DMS53 treated with DMSO at 0.1 percent for 48 hours (cell line): ENCODE results near the gene CPNE4.
"Not testable (repeated sequence)": the region's sequence is repeated elsewhere in the genome, so short reads cannot be mapped to it uniquely, and the experiment has no call there.

Experiments used
- DNase-seq: peaks from one replicate; lab custom pipeline; 2025; ENCODE audit not compliant: unreplicated experiment; lab: John Stamatoyannopoulos, UW

The CPNE4 gene

DNA sequence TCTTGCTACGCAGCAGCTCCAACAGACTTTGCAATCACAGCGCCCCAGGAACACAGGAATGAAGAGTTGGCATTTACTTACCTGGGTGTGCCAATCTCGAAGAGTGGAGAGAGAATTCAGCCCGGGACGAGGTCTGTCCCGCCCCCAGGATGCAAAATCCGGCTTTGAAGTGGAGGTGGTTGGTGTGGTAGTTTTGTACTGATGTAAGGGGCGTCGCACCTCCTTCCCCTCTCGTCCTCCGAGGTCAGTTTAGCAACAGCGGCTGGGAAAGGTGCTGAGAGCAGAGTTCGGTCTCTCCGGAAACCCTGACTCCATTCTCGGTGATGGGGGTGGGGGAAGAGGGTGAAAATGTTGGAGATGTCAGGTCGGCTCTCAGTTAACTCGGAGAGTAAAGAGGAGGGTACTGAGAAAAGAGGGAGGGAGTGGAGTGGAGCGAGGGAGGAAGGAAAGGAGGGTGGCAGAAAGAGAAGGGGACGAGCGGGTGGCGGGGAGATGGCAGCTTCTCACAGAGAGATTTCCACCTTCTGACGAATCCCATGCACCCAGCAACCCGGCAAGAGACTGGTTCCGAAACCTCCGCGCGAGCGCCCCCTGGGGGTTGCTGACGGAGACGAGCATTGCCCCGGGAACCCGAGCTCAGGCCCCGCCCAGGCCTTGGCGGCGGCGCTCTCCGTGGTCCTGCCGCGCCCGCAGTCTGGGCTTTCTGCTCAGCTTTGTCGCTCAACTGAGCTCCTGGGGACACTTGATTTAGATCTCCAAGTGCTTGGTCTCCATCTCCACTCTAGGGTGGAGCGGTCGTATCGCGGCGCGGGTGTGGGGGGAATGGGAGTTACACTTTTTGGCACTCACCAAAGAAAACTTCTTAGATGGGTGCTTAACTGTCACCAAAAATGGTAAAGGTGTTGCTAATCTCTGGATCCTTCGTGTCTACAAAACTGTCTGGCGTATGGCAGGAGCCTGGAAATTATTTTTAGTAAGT, at the start of gene CPNE4:
TSS of gene CPNE4 (minus strand) at position 529 of the 979 bp plus-strand sequence.
- DNase-seq = peak; percentile 79

DNA sequence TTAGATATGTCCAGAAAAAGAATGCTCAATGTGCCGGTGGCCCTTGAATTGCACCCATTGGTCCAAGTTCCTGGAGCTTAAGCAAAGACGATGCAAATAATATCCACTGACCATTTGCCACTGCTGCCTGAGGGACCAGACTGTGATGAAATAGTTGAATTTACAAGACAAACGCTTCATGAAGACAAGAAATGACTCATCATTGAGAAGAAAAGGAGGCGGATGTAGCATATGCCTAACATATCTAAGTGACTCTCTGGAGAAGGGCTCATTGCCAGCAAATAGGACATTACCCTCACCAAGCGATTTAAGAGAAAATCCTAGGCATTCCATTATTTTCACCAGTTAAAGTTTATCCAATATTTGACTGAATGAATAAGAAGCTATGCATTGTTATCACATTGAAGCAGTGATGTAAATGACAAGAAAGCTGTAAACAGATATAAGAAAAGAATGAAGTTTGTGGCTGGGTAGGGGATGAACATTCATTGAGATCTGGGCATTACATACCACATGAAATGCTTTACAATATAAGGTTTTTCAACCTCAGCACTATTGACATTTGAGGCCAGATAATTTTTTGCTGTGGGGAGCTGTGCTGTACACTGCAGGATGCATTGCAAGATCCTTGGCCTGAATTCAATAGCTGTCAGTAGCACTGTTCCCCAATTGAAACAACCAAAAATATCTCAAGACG, 48.9 kb upstream of the CPNE4 start:
- peak; percentile 35 for DNase-seq

DNA sequence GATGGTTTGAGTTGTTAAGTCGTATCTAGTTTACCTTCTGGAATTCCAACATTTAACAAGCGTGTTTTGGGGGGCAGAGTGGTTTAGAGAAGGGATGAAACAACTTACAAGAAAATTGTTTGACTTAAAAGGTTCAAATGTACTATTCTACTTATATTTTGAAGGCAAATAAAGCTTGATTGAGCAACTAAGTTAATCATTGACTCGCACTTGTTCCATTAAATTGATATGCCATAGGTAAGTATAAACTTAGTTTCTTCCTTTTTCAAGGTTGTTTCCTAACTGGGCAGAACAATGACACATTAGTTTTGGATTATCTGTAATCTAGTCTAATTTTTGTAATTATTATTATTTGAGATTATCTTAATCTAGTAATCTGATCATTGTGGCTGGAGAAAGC, 48.3 kb upstream of the CPNE4 start:
- no peak for DNase-seq

DNA sequence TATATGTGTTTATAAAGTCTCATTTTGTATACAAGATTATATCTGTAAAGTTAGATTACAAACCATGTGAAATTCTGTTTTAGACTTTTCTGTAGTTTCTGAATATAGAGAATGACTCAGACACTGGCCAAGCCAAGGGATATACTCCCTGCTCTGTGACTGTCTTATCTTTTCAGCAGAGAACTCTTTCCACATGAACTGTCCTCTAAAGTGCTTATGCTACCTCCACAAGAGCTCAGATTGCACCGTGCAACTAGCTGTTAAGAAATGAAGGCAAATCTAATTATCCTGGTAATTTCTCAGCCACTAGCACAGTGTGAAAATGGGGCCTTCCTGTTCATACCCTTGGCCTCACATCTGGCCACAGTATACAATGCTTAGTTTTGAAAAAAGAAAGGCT, 44.3 kb upstream of the CPNE4 start:
- no peak for DNase-seq

DNA sequence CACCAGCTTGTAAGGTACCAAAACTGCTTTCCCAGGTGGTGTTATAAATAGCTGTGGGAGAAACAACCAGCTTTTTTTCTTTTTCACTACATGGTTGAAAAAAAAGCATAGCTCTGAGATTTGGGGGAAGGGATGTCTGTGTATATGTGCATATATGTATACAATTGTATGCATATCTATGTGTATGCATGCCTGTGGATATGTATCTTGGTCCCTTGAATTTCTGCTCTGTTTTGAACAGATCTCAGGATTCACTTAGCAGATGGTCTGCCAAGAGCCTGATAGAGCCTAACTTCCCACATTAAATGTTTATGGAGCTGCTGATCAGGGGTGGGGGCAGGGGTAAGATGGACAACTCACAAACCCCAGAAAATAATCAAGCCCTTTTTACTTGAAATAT, 39.0 kb upstream of the CPNE4 start:
- no peak for DNase-seq

DNA sequence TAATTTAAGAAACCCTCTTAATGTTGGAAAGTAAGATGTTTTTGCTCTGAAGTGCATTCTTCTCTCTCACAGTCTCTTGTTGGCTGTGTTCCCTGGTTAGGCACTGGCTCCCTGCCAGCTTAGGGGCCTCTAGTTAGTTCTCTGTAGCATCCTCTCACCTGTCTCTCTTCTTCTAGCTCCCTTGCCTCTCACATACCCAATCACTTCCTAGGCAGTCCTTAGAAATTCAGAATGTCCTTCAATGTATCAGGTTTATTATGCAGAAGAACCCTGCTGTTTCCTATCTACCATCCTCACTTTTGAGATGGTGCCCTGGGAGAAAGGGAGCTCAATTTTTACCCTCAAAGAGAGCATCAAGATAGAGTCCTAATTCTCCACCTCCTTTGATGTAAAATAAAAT, 36.2 kb upstream of the CPNE4 start:
- DNase-seq = peak; percentile 10

DNA sequence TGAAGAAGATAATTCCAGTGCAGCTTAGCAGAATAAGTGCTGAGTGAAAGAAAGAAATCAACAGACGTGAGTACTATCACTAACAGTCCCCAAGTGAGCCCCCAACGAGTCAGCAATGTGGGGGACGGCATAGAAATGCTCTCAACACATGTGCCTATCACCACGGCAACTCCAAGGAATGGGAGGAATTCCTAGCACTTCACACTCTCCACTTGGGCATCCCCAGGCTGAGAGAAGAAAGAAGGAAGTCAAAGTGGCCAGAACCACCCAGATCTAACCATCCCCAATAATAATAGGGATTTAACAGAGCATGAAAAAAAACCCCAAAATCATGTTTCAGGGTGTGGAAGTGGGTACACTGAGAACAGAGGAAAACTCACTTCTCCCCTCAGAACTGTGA, 29.3 kb upstream of the CPNE4 start:
- DNase-seq = no peak

DNA sequence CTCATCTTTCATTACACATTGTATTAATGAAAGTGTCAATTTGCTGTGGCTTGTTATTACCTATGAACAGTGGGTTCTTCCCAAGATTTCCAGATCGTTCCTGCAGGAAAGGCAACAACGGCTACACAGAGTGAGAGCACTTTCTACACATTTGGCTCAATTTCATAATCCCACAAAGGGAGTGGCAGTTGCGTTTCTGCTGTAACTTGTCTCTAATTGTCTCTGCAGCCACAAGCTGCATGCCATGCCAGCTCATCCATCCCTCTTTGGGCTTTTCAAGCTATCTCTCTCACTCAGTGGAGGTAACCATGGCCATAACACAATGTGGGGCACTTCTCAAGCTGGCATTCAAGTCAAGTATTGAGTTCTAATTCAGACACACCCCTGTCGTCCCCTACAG, 27.7 kb upstream of the CPNE4 start:
- no peak for DNase-seq

DNA sequence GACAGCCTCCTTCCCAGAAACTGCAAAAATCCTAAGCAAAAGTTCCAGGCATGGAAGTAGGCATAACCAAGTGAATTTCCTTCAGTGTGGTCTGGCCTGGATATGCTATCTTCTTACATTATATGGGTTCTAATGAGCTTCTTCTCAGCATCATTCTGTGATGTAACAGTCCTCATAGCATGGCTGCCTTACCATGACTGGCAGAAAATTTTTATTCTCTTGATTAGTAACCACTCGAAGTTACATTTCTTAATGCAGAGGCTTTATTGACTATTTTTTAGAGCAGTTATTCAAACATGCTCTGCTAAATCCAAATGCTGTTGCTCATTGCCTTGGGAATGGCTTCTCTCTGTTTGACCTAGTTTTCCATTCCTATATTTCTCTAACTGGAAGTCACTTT, 21.1 kb upstream of the CPNE4 start:
- no peak for DNase-seq

DNA sequence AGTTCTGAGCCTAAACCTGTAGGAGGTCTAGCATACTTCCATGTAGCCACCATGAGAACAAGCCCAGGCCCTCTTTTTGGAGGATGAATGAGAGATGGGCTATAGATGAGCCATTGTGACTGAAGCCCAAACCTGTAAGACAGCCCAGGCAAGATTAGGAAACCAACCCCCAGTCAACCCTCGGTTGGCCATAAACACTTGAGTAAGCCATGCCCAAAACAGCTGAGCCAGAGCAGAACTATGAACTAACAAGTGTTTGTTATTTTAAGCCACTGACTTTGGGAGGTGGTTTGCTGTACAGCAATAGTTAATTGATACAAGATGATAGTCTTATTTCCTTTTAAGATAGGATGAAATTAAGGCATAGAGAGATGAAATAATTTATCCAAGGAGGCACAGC, 12.4 kb upstream of the CPNE4 start:
- no peak for DNase-seq

DNA sequence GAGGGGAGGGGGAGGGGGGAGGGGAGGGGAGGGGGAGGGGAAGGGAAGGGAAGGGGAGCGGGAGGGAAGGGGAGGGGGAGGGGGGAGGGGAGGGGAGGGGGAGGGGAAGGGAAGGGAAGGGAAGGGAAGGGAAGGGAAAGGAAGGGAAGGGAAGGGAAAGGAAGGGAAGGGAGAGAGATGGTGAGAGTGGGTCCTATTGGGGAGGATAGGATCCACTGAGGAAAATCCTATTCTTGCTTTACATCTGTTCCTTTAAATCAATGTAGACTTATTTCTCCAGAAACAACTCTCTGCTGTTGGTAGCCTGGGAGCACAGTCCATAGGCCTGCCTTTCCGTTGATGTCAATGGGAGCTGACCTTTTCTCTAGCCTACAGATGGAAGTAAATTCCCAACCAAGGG, 10.1 kb upstream of the CPNE4 start:
- DNase-seq = not testable (repeated sequence)

DNA sequence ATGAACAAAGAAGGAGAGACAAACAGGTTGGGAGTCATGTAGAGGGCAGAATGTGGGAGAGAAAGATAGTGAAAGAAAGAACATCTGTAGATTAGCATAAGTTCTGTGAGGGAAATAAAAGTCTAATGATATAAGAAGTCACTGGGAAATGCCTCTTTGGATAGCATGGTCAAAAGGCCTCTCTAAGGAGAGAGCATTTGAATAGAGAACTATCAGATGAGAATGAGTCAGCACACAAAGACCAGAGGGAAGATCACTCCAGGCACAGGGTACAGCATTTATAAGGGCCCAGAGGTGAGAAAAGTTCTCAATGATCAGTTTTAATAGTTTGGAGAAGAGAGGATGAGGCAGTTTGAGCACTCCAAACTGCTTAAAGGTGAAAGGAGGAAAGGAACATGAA, 7.9 kb upstream of the CPNE4 start:
- DNase-seq = no peak

DNA sequence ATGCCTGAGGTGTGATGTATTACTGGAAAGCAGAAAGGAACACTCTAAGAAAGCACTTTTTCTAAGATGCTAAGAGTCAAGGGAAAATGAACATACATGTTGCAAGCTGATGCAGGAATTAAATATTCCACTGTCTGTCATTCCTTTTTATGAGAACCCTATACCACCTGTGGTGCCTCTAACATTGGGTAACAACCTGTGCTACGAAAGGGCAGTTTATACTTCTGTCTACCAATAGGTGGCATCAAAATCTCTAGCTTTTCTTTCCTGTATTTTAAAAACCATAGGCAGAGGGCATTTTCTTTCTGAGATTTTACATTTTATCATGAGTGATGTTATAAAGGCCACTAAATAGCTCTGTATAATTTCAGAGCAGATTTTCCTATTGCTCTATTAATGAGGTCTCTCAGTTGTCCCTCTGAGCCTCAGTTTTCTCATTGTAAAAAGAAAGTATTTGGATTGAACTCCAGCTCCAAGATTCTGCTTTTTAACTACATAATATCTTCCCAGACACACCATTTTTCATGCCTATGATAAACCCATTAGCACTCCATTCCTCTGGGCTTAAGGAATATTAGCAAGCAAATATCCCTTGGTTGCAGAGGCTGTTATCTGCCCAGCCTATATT, 3.5 kb upstream of the CPNE4 start:
- peak; percentile 67 for DNase-seq

DNA sequence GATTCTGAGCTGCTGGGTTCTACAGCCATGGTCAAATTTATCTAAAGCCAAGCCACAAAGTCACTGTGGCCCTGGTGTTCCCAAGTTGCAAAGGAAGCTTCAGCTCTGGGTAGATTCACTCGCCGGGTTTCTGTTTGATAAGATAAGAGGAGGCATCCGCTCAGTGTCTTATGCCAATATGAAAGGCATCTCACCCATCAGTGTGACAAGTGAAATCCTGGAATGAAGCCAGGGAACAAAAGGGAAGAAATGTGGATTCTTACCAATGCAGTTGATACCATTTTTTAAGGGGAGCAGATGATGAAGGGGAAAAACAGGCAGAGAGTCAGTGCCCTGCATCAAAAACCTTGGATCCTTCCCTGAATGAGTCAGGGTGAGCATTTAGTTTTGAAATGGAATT, 2.8 kb upstream of the CPNE4 start:
- no peak for DNase-seq

DNA sequence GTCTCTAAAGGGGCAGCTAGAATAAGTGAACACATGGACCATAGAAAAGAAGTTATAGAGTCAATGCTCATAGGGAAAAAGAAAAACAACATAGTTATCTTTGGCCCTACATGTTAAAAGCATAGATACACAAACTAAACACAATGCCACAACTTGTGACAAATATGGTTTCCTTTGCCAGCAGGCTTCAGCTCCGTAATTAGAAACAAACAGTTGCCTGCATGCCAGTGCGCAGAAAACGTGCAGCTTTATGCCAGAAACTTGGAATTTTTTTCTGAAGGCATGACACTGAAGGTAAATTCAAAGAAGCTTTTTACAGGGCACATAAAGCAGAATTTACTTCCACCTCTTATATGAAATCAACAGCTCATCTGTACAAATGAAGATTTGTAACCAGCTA, 2.2 kb upstream of the CPNE4 start:
- DNase-seq = no peak

DNA sequence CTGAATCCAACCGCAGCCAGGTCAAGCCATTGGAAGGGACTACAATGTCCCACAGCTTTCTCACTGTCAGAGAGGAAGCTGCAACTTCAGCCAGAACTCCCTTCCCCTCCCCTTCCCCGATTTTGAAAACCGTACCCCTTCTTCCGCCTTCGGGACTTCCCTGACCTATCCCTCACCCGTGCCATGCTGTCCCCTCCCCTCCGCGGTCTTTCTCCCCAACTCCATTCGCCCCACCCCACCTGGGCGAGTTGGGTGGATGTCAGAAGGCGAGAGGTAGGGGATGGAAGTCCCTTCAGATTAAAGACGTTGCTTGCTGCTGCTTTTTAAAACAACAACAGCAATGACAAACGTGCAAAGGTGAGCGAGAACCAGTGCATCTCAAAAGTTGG, 723 bp downstream of the CPNE4 start:
- DNase-seq = no peak

DNA sequence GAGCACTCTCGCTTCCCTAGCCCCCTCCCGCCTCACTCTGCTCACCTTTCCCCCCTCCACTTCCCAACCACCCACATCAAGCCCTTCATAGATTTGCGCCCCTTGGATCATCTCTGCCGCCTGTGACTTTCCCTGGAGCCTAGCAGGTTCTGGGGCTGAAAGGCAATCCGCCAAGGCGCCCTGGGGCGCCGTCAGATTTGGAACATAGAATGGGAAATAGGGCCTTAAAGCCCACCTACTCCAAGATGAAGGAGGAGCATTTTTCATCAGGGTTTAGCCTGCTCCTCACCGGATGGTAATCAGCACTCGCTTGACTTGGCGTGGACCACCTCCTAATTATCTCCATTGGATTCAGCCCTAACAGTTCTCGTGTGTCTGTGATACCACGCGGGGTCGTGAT, 1.3 kb downstream of the CPNE4 start:
- no peak for DNase-seq

DNA sequence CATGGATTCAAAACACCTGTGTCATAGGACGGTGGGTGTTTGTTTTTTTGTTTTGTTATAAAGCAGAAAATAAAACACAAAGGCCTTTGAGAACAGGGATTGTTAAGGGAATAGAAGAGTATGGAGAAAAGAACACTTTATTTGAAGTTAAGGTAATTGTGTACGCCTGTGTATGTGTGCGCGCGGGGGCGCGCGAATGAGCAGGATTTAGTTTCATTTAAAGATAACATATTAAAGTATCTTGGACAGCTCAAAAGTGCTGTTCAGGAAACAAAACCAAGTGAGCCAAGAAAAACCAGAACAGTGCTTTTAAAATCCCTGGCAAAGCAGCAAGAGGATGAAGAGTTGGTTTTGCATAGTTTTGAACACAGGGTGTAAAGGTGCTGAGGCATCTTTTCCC, 1.9 kb downstream of the CPNE4 start:
- no peak for DNase-seq

DNA sequence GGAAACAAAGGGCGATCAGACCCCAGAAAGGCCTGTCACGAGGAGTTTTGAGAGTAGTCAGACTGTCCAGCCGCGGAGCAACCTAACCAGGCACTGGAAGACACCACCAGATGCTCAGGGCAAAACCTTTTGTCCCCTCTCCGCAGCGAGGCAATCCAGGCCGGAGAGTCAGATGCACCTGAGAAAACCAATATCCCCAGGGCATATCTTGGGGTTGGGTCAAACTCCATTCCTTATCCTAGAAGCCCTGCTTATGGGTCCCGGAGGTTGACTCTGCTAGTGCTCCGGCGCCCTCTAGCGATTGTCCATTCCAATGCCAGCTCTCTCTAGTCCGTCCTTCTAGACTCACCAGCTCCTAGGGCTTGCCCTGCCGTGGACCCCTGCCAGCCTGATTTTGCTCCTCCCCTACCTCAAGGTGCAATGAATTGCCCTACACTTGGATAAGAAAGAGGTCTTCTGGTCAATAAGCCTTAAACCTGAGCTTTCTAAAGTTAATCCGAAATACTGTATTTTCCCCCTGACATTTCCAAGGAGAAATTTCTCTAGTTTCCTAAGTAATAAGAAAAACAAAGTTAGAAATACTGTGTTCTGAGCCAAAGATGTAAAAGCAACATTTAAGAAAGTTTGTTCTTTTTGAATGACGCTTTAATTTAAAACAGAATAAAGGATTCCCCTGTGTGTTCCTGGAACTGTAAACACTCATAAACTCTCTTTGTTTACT, 5.5 kb downstream of the CPNE4 start:
- DNase-seq = peak; percentile 66

DNA sequence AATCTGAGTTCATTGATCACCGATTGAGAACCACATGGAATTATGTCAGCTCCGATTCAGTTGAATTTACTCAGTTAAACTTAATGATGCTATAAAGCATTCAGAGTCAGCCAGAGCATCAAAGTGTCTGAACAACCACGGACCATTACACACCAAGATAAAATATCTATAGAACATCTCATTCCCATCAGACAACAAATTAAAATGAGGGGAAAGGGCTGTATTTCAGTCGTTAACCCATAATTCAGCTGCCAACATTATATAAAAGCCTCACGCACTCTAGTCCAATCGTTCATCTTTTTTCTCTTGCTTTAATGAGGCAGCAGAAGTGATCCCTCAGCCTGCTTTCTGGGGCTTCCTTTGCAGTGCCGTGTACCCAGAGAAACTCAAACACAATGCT, 11.9 kb downstream of the CPNE4 start:
- DNase-seq = no peak

DNA sequence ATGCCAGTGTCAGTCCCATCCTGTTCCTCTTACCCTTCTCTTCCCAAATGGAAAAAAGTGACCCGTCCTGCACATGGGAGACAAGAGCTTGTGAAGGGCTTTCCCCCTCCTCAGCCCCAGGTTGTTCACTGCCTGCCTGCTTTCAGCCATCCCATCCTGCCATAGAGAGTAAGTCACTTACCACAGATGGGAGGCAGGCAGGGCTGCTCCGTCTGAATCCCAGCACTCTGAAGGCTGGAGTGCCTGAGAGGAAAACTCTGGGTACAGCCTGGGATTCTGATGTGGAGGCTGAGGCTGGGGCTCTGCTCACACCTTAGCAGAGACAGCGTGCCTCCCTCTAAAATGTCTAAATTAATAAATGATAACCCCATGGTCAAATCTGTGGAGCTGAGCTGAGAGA, 14.8 kb downstream of the CPNE4 start:
- no peak for DNase-seq
